ENCODE results near the gene ALDOB.

- no peak for TF ChIP-seq CEBPB (IDR thresholded peaks at IDR 0.05)
- no peak for TF ChIP-seq RAD21 (IDR thresholded peaks at IDR 0.05; ENCODE audit: low read depth)
- no peak for TF ChIP-seq EGR1 (IDR thresholded peaks at IDR 0.05)
- no peak for TF ChIP-seq TEAD4 (IDR thresholded peaks at IDR 0.05)
- TF ChIP-seq ZBTB7A (IDR thresholded peaks at IDR 0.05; ENCODE audit: low read depth), result no peak
- no peak for TF ChIP-seq REST (IDR thresholded peaks at IDR 0.05; ENCODE audit: low read depth)
- TF ChIP-seq EP300 (IDR thresholded peaks at IDR 0.05; ENCODE audit: borderline replicate concordance), result no peak
- no peak for TF ChIP-seq FOXM1 (IDR thresholded peaks at IDR 0.05; ENCODE audit: borderline replicate concordance, low read depth)
- TF ChIP-seq TAF1 (IDR thresholded peaks at IDR 0.05; ENCODE audit: low read depth), result no peak
- TF ChIP-seq, protein P1, sequence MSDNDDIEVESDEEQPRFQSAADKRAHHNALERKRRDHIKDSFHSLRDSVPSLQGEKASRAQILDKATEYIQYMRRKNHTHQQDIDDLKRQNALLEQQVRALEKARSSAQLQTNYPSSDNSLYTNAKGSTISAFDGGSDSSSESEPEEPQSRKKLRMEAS (IDR thresholded peaks at IDR 0.05), result no peak
- no peak for TF ChIP-seq USF1 (IDR thresholded peaks at IDR 0.05)
- no peak for TF ChIP-seq CREB1 (IDR thresholded peaks at IDR 0.05; ENCODE audit: low read depth)
- TF ChIP-seq YY1 (IDR thresholded peaks at IDR 0.05; ENCODE audit: low read depth), result no peak
Measured at GRCh38 chr9:101472891-101473290, 37.3 kb upstream of the ALDOB start.

Data from Ishikawa (cell line).